Cardiac muscle cell (in vitro differentiated cells and primary cell): Measurements from ENCODE around the gene MRPL20. TPM values are rescaled to one million over a fixed set of nuclear protein-coding genes. Genes with fewer than 3 reads are reported as not detected.
A peak's percentile ranks its signal among the peaks of the same experiment; 100 is the strongest.

Source experiments
- DNase-seq, 2 donors: peaks; one replicate each; pipeline versions ENCODE4 v3.0.0 to v3.0.0-alpha.2; 2010 to 2017; ENCODE audit warnings: low read depth in 1 of 2, low spot score in 1 of 2
- H3K27ac ChIP-seq: fragments of 200-600 bp; sonication (generic); 2 replicates; pipeline ENCODE4 v1.5.1; 2016
- H3K27me3 ChIP-seq: fragments of 200-600 bp; sonication (generic); 2 replicates; pipeline ENCODE4 v1.6.0; 2016; ENCODE audit warnings: control low read depth
- H3K36me3 ChIP-seq: fragments of 200-600 bp; sonication (generic); 2 replicates; pipeline ENCODE4 v1.5.1; 2016; ENCODE audit warnings: control low read depth
- H3K4me1 ChIP-seq: fragments of 200-600 bp; sonication (generic); 2 replicates; pipeline ENCODE4 v1.8.1; 2017; ENCODE audit warnings: low read depth, mild to moderate bottlenecking, mixed run types
- H3K4me3 ChIP-seq: fragments of 200-600 bp; sonication (generic); 2 replicates; pipeline ENCODE4 v1.5.1; 2016; ENCODE audit warnings: mild to moderate bottlenecking
- H3K9me3 ChIP-seq: fragments of 200-600 bp; sonication (generic); 2 replicates; pipeline ENCODE4 v1.5.1; 2017; ENCODE audit warnings: low read depth, mild to moderate bottlenecking, control low read depth
- CTCF ChIP-seq: IDR thresholded peaks from 2 replicates; pipeline ENCODE4 v1.5.1; 2012; ENCODE audit warnings: low read depth, mild to moderate bottlenecking, low read length
- polyA plus RNA-seq: library from polyadenylated mRNA; unstranded; fragments of >200 nt; fragmentation: Nextera tagmentation; extraction: Ambion mirVana; gene quantifications from 2 replicates; pipeline ENCODE4 v1.2.1, GENCODE V29; 2016
- total RNA-seq: library from RNA; depleted of rRNA; stranded (reverse); fragments of >200 nt; gene quantifications from 2 replicates; pipeline ENCODE4 v1.2.3, GENCODE V29; 2016

The MRPL20 gene
- total and polyA plus RNA-seq, 2 experiments from 2014 or later = 97.6 to 255 TPM

DNA sequence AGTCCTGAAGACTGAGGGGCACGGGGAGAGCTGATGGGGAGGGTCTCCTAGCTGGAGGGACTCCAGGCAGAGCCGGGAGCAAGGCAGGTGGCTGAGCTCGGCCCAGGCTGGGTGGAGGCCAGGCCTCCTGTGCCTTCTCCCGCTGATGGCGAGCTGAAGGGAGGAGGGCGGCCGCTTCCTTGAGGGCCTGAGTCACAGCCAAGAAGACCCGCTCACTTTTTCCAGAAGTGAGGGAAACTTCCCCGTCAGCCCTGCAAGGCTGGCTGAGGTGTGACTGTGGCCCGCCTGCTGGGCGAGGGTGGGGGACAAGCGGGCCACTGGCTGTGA is 26.7 kb upstream of the MRPL20 start:
- DNase-seq = peak in 1 of 2 donors; percentile 76
- Histone ChIP-seq H3K4me1 (peaks cover 50% of the 10 kb centered on the region), H3K27me3 (peaks cover 2% of the 10 kb centered on the region), H3K27ac (peak overlapping the region; percentile 79), H3K4me3 (no peak overlapping the region), H3K36me3 (no peaks in the 10 kb centered on the region), H3K9me3 (no peaks in the 10 kb centered on the region)
- no peak for TF ChIP-seq CTCF

DNA sequence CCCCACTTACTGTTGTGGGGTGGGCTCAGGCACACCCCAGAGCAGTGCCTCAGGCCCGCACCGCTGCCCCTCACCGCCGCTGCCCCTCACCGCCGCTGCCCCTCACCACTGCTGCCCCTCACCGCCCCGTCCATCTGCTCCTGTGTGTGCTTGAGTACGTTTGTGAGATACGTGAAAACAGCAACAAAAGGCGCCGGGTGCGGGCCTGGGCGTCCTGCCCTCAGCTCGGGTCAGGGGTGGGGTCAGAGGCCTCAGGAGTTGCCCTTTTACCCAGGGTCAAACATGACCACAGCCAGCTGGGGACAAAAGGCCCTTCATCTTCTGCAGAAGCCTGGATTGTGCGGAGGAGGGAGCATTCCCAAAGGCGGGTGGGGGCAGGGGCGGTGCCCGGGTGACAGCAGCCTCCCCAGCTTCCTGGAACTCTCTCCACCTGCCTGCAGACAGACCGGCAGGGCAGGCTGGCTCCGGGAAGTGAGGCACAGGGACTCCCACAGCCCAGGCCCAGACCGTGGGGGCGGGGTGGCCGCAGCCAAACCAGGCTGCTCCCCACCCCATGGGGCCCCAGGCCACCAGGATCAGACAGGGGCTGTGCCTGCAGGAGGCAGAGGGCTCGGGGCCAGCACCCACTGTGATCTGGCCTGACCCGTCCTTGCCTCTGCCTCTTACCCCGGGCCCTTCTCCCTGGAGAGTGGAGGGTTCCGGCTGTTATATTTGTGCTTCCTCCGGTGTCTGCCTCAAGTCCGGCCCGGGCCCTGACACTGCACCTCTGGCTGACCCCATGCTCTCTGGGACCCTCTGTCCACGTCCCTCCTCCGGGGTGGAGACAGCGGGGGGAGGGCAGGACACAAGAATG is 26.1 kb upstream of the MRPL20 start:
- no peak overlapping the region for H3K4me3 ChIP-seq
- peak; percentile 32 to 56 for DNase-seq

GRCh38 chr1:1432274-1432950 is 25.3 kb upstream of the MRPL20 start:
- Histone ChIP-seq H3K4me3 (no peak overlapping the region), H3K4me1 (peaks cover 50% of the 10 kb centered on the region), H3K9me3 (no peaks in the 10 kb centered on the region), H3K27ac (peak overlapping the region; percentile 79), H3K36me3 (no peaks in the 10 kb centered on the region), H3K27me3 (peaks cover 2% of the 10 kb centered on the region)
- DNase-seq = no peak
- TF ChIP-seq CTCF = no peak

More for the DNA sequence above, 26.1 kb upstream of the MRPL20 start:
- H3K36me3 ChIP-seq = no peaks in the 10 kb centered on the region
- no peaks in the 10 kb centered on the region for H3K9me3 ChIP-seq
- no peak for TF ChIP-seq CTCF
- H3K27me3 ChIP-seq = peaks cover 2% of the 10 kb centered on the region
- H3K4me1 ChIP-seq = peaks cover 50% of the 10 kb centered on the region
- H3K27ac ChIP-seq = peak overlapping the region; percentile 79

DNA sequence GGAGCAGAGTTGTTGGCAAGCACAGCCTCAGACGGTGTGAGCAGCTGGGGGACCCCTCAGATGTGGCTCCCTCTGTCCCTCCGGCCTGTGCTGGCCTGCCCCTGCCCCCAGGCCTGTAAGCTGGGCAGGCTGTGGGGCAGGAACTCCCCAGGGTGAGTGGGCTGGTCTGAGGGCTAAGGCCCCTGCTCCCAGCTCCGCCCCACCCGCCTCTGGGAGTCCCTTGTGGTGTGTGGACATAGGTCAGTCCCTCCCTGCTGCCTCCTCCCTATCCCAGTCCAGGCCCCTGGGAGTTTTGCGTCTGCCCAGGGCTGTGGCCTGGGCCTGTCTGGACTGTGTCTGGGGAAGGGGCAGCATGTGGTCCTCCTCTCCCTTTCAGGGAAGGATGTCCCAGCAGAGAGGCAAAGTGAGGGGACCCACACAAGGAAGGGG is 24.8 kb upstream of the MRPL20 start:
- Histone ChIP-seq H3K4me3 (no peak overlapping the region), H3K27me3 (peaks cover 2% of the 10 kb centered on the region), H3K36me3 (no peaks in the 10 kb centered on the region), H3K27ac (peak overlapping the region; percentile 79), H3K9me3 (no peaks in the 10 kb centered on the region), H3K4me1 (peaks cover 50% of the 10 kb centered on the region)
- no peak for TF ChIP-seq CTCF
- peak; percentile 53 to 63 for DNase-seq

- Histone ChIP-seq H3K9me3 (no peaks in the 10 kb centered on the region), H3K27me3 (peaks cover 2% of the 10 kb centered on the region), H3K4me1 (peaks cover 50% of the 10 kb centered on the region), H3K27ac (peak overlapping the region; percentile 79), H3K4me3 (no peak overlapping the region), H3K36me3 (no peaks in the 10 kb centered on the region)
- no peak for DNase-seq
- TF ChIP-seq CTCF = no peak
Observed at GRCh38 chr1:1430992-1431844, 24.1 kb upstream of the MRPL20 start.
